SK-N-SH treated with all-trans-retinoic acid at 6 μM for 48 hours (cell line): ENCODE data around the gene CT45A1.
"Not testable (repeated sequence)": the region's sequence is repeated elsewhere in the genome, so short reads cannot be mapped to it uniquely, and the experiment has no call there.

Source experiments
- ATAC-seq: fragments of 200-7000 bp; cut with Tn5 transposase; 3 replicates; pipeline ENCODE4 v1.9.1; 2020; ENCODE audit warnings: mild to moderate bottlenecking, moderate library complexity
- ARNTL ChIP-seq: fragments of 450-650 bp; formaldehyde crosslinking; IDR thresholded peaks from 2 replicates; pipeline ENCODE4 v1.5.0; 2020; ENCODE audit warnings: low read depth, mild to moderate bottlenecking, moderate library complexity, borderline replicate concordance
- BACH2 ChIP-seq: fragments of 250-450 bp; sonication (Bioruptor Pico); IDR thresholded peaks from 2 replicates; pipeline ENCODE4 v1.9.0; 2021; ENCODE audit warnings: mild to moderate bottlenecking, borderline replicate concordance
- ESRRG ChIP-seq: fragments of 250-450 bp; sonication (Bioruptor Pico); IDR thresholded peaks from 2 replicates; pipeline ENCODE4 v1.6.1; 2021; ENCODE audit warnings: mild to moderate bottlenecking
- GLIS3 ChIP-seq: fragments of 250-450 bp; sonication (Bioruptor Pico); IDR thresholded peaks from 2 replicates; pipeline ENCODE4 v1.5.0; 2020; ENCODE audit warnings: mild to moderate bottlenecking, moderate library complexity
- OSR1 ChIP-seq: fragments of 250-450 bp; sonication (Bioruptor Pico); IDR thresholded peaks from 2 replicates; pipeline ENCODE4 v1.8.0; 2022; ENCODE audit warnings: moderate library complexity, mild to moderate bottlenecking, inconsistent platforms
- RARB ChIP-seq: fragments of 250-450 bp; sonication (Bioruptor Pico); IDR thresholded peaks from 2 replicates; pipeline ENCODE4 v1.8.0; 2021; ENCODE audit warnings: mild to moderate bottlenecking, moderate library complexity
- TCF4 ChIP-seq: fragments of 250-450 bp; sonication (Bioruptor Pico); IDR thresholded peaks from 2 replicates; pipeline ENCODE4 v1.8.0; 2021; ENCODE audit warnings: mild to moderate bottlenecking, moderate library complexity, borderline replicate concordance
- TOX ChIP-seq: fragments of 250-450 bp; sonication (Bioruptor Pico); IDR thresholded peaks from 2 replicates; pipeline ENCODE4 v1.8.0; 2021; ENCODE audit warnings: mild to moderate bottlenecking, moderate library complexity, borderline replicate concordance
- ZC3H10 ChIP-seq: fragments of 250-450 bp; sonication (Bioruptor Pico); IDR thresholded peaks from 2 replicates; pipeline ENCODE4 v1.5.1; 2021; ENCODE audit warnings: mild to moderate bottlenecking, moderate library complexity
- ZFP30 ChIP-seq: fragments of 450-650 bp; formaldehyde crosslinking; IDR thresholded peaks from 2 replicates; pipeline ENCODE4 v1.5.0; 2022; ENCODE audit warnings: mild to moderate bottlenecking, moderate library complexity
- ZNF565 ChIP-seq: fragments of 450-650 bp; formaldehyde crosslinking; conservative IDR thresholded peaks from 2 replicates; pipeline ENCODE4 v1.5.0; 2020; ENCODE audit warnings: low read depth, mild to moderate bottlenecking, moderate library complexity
- ZNF70 ChIP-seq: fragments of 450-650 bp; formaldehyde crosslinking; IDR thresholded peaks from 2 replicates; pipeline ENCODE4 v1.5.0; 2020; ENCODE audit warnings: mild to moderate bottlenecking, moderate library complexity
- ZNF8 ChIP-seq: fragments of 450-650 bp; formaldehyde crosslinking; IDR thresholded peaks from 2 replicates; pipeline ENCODE4 v1.5.0; 2020; ENCODE audit warnings: mild to moderate bottlenecking, moderate library complexity
- TF ChIP-seq, protein P1 (sequence below): fragments of 250-450 bp; sonication (Bioruptor Pico); IDR thresholded peaks from 2 replicates; pipeline ENCODE4 v1.5.1; 2021; ENCODE audit warnings: mild to moderate bottlenecking, moderate library complexity
- TF ChIP-seq, protein P2 (sequence below): fragments of 250-450 bp; sonication (Bioruptor Pico); IDR thresholded peaks from 2 replicates; pipeline ENCODE4 v1.8.0; 2021; ENCODE audit warnings: low read depth, mild to moderate bottlenecking, moderate library complexity, borderline replicate concordance
- TF ChIP-seq, protein P3 (sequence below): fragments of 250-450 bp; sonication (Bioruptor Pico); IDR thresholded peaks from 2 replicates; pipeline ENCODE4 v1.5.0; 2020; ENCODE audit warnings: mild to moderate bottlenecking, moderate library complexity
- TF ChIP-seq, protein P4 (sequence below): fragments of 250-450 bp; sonication (Bioruptor Pico); IDR thresholded peaks from 2 replicates; pipeline ENCODE4 v1.5.1; 2020; ENCODE audit warnings: low read depth, mild to moderate bottlenecking, moderate library complexity
- TF ChIP-seq, protein P5 (sequence below): fragments of 250-450 bp; sonication (Bioruptor Pico); IDR thresholded peaks from 2 replicates; pipeline ENCODE4 v1.8.0; 2020; ENCODE audit warnings: mild to moderate bottlenecking, moderate library complexity, borderline replicate concordance

The CT45A1 gene

DNA sequence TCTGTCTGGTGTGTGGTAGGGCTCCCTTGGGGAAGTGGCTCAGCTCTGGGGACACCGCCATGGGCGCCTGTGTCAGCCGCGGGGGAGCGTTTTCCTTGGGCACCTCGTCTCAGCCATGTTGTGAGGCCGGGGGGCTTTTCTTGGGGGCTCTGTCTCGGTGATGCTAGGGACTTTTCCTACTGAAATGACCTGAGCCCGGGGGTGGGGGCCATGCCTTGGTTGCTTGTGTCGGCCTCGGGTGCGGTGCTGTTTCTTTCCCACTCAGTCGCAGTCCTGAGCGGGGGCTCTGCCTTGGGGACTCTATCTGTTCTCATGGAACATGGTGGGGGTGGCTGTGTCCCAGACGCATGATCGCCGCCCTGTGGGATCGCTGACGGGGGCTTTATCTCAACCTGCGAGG lies 356 bp downstream of the CT45A1 start:
- ATAC-seq: no peak
- TF ChIP-seq BACH2 (CRISPR knock-in tag): no peak
- no peak for TF ChIP-seq TOX

DNA sequence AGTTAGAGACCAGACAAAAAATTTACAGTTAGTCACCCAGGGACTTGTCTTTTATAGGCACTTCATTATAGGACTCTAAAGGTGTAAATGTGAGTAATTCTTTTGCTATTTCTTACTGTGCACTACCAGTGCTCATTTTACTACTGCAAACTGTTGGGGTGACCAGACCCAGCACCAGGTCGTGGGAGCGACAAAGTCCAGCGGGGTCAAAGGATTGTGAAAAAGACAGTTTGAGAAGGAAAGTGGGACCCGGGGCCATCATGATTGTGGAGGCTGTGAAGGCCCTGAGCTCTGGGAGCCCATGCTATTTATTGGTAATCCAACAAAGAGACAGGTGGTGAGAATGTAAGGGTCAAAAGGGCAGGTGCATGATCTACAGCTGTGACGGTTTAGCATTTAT lies 21.2 kb downstream of the CT45A1 start:
- ATAC-seq: not testable (repeated sequence)

DNA sequence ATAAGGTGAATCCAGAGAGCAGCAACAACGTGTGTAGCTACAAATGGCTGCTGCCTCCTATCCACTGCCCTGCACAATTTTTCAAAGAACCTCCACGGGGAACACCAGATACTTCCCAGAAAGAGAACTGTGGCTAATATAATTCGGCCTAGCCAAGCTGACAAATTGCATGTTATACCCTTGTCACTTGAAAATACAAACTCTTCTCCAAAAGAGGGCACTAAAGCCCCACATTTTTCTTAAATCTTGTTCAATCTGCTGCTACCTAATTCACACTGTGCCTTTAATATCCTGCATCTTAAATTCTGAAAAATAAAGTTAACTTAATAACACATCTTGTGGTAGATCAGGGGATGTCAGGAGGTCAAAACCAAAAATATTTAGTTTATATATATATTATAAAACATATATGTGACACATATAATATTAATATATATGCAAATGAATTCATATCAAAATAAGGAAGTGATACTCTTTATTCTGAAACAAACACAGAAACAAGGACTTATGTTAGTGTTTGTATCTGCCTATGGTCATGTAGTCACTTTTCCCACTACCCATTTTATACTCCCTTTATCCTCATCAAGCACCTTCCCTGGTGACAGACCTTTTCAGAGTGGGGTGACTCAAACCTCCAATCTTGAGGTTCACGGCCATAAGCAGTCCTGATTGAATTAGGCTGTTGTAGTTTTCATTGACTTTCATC lies 24.1 kb downstream of the CT45A1 start:
- ATAC-seq: no peak; the same call in 2 of the 3 replicates
- TF ChIP-seq ARNTL (CRISPR knock-in tag) (no peak), RARB (CRISPR knock-in tag) (no peak), ZNF70 (CRISPR knock-in tag) (no peak), ESRRG (no peak), ZC3H10 (CRISPR knock-in tag) (no peak), BACH2 (CRISPR knock-in tag) (no peak), GLIS3 (CRISPR knock-in tag) (no peak), TOX (no peak)
- TF ChIP-seq, protein P1, sequence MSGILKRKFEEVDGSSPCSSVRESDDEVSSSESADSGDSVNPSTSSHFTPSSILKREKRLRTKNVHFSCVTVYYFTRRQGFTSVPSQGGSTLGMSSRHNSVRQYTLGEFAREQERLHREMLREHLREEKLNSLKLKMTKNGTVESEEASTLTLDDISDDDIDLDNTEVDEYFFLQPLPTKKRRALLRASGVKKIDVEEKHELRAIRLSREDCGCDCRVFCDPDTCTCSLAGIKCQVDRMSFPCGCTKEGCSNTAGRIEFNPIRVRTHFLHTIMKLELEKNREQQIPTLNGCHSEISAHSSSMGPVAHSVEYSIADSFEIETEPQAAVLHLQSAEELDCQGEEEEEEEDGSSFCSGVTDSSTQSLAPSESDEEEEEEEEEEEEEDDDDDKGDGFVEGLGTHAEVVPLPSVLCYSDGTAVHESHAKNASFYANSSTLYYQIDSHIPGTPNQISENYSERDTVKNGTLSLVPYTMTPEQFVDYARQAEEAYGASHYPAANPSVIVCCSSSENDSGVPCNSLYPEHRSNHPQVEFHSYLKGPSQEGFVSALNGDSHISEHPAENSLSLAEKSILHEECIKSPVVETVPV (CRISPR knock-in tag): no peak
- TF ChIP-seq, protein P2, sequence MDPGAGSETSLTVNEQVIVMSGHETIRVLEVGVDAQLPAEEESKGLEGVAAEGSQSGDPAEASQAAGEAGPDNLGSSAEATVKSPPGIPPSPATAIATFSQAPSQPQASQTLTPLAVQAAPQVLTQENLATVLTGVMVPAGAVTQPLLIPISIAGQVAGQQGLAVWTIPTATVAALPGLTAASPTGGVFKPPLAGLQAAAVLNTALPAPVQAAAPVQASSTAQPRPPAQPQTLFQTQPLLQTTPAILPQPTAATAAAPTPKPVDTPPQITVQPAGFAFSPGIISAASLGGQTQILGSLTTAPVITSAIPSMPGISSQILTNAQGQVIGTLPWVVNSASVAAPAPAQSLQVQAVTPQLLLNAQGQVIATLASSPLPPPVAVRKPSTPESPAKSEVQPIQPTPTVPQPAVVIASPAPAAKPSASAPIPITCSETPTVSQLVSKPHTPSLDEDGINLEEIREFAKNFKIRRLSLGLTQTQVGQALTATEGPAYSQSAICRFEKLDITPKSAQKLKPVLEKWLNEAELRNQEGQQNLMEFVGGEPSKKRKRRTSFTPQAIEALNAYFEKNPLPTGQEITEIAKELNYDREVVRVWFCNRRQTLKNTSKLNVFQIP (CRISPR knock-in tag): no peak

DNA sequence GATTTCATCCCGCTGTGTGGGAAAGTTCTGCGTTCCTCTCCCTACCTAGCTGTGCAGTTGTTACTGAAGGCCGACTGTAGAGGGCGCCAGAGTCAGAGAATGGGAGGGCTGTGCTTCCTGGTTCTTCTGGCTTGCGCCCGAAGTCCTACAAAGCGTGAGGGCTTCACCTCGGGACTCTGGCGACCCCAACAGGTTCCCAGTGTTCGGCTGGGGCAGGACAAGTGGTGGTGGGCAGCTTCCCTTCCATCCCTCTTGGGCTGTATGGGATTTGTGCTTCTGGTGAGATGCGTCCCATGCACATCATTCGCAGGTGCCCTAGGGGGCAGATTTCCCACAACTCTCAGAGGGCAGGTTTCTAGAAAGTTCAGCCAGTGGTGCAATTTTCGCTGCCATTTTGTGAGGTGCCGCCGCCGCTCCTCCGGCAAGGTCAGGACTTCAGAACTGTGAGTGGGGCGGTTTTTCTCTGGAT lies 27.3 kb downstream of the CT45A1 start:
- TF ChIP-seq ZNF70 (CRISPR knock-in tag) (no peak), ZC3H10 (CRISPR knock-in tag) (no peak), OSR1 (CRISPR knock-in tag) (no peak), TOX (no peak), RARB (CRISPR knock-in tag) (no peak), ZFP30 (CRISPR knock-in tag) (no peak), ZNF565 (no peak), BACH2 (CRISPR knock-in tag) (no peak)
- TF ChIP-seq, protein P3, sequence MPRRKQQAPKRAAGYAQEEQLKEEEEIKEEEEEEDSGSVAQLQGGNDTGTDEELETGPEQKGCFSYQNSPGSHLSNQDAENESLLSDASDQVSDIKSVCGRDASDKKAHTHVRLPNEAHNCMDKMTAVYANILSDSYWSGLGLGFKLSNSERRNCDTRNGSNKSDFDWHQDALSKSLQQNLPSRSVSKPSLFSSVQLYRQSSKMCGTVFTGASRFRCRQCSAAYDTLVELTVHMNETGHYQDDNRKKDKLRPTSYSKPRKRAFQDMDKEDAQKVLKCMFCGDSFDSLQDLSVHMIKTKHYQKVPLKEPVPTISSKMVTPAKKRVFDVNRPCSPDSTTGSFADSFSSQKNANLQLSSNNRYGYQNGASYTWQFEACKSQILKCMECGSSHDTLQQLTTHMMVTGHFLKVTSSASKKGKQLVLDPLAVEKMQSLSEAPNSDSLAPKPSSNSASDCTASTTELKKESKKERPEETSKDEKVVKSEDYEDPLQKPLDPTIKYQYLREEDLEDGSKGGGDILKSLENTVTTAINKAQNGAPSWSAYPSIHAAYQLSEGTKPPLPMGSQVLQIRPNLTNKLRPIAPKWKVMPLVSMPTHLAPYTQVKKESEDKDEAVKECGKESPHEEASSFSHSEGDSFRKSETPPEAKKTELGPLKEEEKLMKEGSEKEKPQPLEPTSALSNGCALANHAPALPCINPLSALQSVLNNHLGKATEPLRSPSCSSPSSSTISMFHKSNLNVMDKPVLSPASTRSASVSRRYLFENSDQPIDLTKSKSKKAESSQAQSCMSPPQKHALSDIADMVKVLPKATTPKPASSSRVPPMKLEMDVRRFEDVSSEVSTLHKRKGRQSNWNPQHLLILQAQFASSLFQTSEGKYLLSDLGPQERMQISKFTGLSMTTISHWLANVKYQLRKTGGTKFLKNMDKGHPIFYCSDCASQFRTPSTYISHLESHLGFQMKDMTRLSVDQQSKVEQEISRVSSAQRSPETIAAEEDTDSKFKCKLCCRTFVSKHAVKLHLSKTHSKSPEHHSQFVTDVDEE (CRISPR knock-in tag): no peak
- TF ChIP-seq, protein P4, sequence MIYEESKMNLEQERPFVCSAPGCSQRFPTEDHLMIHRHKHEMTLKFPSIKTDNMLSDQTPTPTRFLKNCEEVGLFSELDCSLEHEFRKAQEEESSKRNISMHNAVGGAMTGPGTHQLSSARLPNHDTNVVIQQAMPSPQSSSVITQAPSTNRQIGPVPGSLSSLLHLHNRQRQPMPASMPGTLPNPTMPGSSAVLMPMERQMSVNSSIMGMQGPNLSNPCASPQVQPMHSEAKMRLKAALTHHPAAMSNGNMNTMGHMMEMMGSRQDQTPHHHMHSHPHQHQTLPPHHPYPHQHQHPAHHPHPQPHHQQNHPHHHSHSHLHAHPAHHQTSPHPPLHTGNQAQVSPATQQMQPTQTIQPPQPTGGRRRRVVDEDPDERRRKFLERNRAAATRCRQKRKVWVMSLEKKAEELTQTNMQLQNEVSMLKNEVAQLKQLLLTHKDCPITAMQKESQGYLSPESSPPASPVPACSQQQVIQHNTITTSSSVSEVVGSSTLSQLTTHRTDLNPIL (CRISPR knock-in tag): no peak
- TF ChIP-seq, protein P1 (CRISPR knock-in tag): no peak
- ATAC-seq: peak; percentile 97

DNA sequence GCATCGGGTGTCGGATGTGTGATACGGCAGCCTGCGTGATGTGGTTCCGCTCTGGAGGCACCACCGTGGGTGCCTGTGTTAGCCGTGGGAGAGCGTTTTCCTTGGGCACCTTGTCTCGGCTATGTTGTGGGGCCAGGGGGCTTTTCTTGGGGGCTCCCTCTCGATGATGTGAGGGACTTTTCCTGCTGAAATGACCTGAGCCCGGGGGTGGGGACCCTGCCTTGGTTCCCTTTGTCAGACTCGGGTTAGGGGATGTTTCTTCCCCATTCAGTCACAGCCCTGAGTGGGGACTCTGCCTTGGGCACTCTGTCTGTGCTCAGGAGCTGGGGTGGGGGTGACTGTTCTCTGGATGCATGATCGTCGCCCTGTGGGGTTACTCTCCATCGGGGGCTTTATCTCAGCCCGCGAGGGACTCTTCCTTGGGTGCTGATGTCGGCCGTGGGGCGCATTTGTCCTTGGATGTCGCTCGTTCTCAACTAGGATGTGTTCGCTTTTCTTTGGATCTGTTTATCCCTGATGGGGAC lies 27.8 kb downstream of the CT45A1 start:
- no peak for ATAC-seq
- no peak for TF ChIP-seq ZC3H10 (CRISPR knock-in tag)
- TF ChIP-seq, protein P5, sequence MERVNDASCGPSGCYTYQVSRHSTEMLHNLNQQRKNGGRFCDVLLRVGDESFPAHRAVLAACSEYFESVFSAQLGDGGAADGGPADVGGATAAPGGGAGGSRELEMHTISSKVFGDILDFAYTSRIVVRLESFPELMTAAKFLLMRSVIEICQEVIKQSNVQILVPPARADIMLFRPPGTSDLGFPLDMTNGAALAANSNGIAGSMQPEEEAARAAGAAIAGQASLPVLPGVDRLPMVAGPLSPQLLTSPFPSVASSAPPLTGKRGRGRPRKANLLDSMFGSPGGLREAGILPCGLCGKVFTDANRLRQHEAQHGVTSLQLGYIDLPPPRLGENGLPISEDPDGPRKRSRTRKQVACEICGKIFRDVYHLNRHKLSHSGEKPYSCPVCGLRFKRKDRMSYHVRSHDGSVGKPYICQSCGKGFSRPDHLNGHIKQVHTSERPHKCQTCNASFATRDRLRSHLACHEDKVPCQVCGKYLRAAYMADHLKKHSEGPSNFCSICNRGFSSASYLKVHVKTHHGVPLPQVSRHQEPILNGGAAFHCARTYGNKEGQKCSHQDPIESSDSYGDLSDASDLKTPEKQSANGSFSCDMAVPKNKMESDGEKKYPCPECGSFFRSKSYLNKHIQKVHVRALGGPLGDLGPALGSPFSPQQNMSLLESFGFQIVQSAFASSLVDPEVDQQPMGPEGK (CRISPR knock-in tag): no peak
- no peak for TF ChIP-seq OSR1 (CRISPR knock-in tag)
- no peak for TF ChIP-seq BACH2 (CRISPR knock-in tag)
- no peak for TF ChIP-seq TCF4 (CRISPR knock-in tag)
- no peak for TF ChIP-seq ZNF565
- TF ChIP-seq RARB (CRISPR knock-in tag): no peak
- no peak for TF ChIP-seq ZNF8 (CRISPR knock-in tag)
- no peak for TF ChIP-seq GLIS3 (CRISPR knock-in tag)
- no peak for TF ChIP-seq TOX
- TF ChIP-seq, protein P2 (CRISPR knock-in tag): no peak
- TF ChIP-seq ZNF70 (CRISPR knock-in tag): no peak
